ENCODE data around the gene SSBP3.

SSBP3 gene

DNA sequence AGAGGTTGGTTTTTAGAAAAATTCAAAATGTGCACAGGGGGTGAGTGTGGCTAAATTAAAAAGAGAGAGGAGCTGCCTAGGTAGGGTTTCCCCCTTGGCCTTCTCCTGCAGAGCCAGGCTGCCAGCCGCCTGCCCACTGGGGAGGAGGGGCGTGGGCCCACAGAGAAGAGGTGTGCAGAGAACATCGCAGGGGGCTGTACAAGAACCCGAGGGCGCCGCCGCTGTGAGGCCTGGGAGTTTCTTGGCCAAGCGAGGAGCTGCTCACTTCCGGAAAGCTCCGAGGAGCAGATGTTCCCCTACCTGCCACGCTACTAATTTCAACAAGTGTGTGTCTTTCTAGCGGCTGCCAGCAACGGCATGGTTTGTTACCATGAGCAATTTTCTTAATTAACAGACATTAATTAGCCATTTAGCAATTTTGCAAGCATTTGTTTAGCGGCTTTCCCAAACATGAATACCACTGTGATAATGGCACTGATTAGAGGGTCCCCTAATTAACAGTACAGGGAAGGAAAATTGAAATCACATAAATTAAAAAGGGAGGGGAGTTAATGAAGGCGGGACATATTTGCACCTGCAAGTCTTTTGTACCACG lies 146.6 kb downstream of the SSBP3 start:
- Histone ChIP-seq H3K9me3 (ENCODE audit: insufficient read depth, low read length) (no peaks in the 10 kb centered on the region), H3K27ac (ENCODE audit: low read depth, low read length) (no peak overlapping the region), H3K9ac (ENCODE audit: low read length) (no peak overlapping the region), H3K79me2 (ENCODE audit: insufficient read depth, low read length) (no peaks in the 10 kb centered on the region), H3K36me3 (ENCODE audit: low read length) (no peaks in the 10 kb centered on the region), H4K20me1 (ENCODE audit: low read depth, low read length) (no peaks in the 10 kb centered on the region), H3K4me2 (ENCODE audit: low read depth, low read length, poor library complexity, severe bottlenecking) (no peak overlapping the region), H2AFZ (ENCODE audit: low read depth, low read length, severe bottlenecking) (no peak overlapping the region), H3F3A (ENCODE audit: insufficient read depth) (no peaks in the 10 kb centered on the region), H3K4me3 (ENCODE audit: insufficient read depth, low read length, poor library complexity, severe bottlenecking) (no peak overlapping the region), H3K27me3 (ENCODE audit: low read length) (no peaks in the 10 kb centered on the region), H3K9me2 (replicated peaks; ENCODE audit: insufficient read depth, low read length) (no peaks in the 10 kb centered on the region)
- no peak for TF ChIP-seq EZH2phosphoT487 (conservative IDR thresholded peaks at IDR 0.05; ENCODE audit: low read length)
- TF ChIP-seq, protein P1, sequence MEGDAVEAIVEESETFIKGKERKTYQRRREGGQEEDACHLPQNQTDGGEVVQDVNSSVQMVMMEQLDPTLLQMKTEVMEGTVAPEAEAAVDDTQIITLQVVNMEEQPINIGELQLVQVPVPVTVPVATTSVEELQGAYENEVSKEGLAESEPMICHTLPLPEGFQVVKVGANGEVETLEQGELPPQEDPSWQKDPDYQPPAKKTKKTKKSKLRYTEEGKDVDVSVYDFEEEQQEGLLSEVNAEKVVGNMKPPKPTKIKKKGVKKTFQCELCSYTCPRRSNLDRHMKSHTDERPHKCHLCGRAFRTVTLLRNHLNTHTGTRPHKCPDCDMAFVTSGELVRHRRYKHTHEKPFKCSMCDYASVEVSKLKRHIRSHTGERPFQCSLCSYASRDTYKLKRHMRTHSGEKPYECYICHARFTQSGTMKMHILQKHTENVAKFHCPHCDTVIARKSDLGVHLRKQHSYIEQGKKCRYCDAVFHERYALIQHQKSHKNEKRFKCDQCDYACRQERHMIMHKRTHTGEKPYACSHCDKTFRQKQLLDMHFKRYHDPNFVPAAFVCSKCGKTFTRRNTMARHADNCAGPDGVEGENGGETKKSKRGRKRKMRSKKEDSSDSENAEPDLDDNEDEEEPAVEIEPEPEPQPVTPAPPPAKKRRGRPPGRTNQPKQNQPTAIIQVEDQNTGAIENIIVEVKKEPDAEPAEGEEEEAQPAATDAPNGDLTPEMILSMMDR (IDR thresholded peaks at IDR 0.05; ENCODE audit: insufficient read depth, low read length, poor library complexity, severe bottlenecking), result no peak

DNA sequence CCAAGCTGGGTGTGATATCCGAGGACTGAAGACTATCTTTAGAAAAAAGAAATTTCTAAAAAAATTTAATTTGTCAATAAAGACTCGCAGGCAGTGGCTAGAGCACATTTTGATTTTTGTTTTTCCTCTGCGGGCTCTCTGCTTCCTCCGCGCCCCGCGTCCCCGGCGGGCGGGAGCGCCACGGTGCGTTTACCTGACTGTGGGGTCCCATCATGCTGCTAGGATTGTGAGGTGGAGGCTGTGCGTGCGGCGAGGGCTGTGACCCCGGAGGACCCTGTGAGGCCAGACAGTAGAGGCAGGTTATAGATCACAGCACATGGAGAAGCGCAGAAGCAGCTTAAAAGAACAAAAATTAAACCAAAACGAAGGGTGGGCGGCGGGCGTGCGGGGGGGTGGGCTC lies 148.3 kb downstream of the SSBP3 start:
- no peaks in the 10 kb centered on the region for H3K27me3 ChIP-seq (ENCODE audit: low read length)
- TF ChIP-seq EZH2phosphoT487 (conservative IDR thresholded peaks at IDR 0.05; ENCODE audit: low read length), result no peak
- TF ChIP-seq, protein P1 (IDR thresholded peaks at IDR 0.05; ENCODE audit: insufficient read depth, low read length, poor library complexity, severe bottlenecking), result no peak
- no peak overlapping the region for H3K4me3 ChIP-seq (ENCODE audit: insufficient read depth, low read length, poor library complexity, severe bottlenecking)
- no peaks in the 10 kb centered on the region for H3K9me3 ChIP-seq (ENCODE audit: insufficient read depth, low read length)
- H3K4me2 ChIP-seq (ENCODE audit: low read depth, low read length, poor library complexity, severe bottlenecking), result no peak overlapping the region
- no peaks in the 10 kb centered on the region for H4K20me1 ChIP-seq (ENCODE audit: low read depth, low read length)
- H2AFZ ChIP-seq (ENCODE audit: low read depth, low read length, severe bottlenecking), result no peak overlapping the region
- H3K36me3 ChIP-seq (ENCODE audit: low read length), result no peaks in the 10 kb centered on the region
- H3F3A ChIP-seq (ENCODE audit: insufficient read depth), result no peaks in the 10 kb centered on the region
- no peaks in the 10 kb centered on the region for H3K9me2 ChIP-seq (replicated peaks; ENCODE audit: insufficient read depth, low read length)
- no peak overlapping the region for H3K27ac ChIP-seq (ENCODE audit: low read depth, low read length)
- H3K9ac ChIP-seq (ENCODE audit: low read length), result no peak overlapping the region
- no peaks in the 10 kb centered on the region for H3K79me2 ChIP-seq (ENCODE audit: insufficient read depth, low read length)

- H3K27ac ChIP-seq (ENCODE audit: low read depth, low read length), result no peak overlapping the region
These were observed 148.9 kb downstream of the SSBP3 start for GRCh38 chr1:54257346-54257620.

More at GRCh38 chr1:54257346-54257620, 148.9 kb downstream of the SSBP3 start:
- Histone ChIP-seq H3K9ac (ENCODE audit: low read length) (no peak overlapping the region), H3F3A (ENCODE audit: insufficient read depth) (no peaks in the 10 kb centered on the region), H2AFZ (ENCODE audit: low read depth, low read length, severe bottlenecking) (no peak overlapping the region), H4K20me1 (ENCODE audit: low read depth, low read length) (no peaks in the 10 kb centered on the region), H3K9me2 (replicated peaks; ENCODE audit: insufficient read depth, low read length) (no peaks in the 10 kb centered on the region), H3K9me3 (ENCODE audit: insufficient read depth, low read length) (no peaks in the 10 kb centered on the region), H3K27me3 (ENCODE audit: low read length) (no peaks in the 10 kb centered on the region), H3K36me3 (ENCODE audit: low read length) (no peaks in the 10 kb centered on the region), H3K79me2 (ENCODE audit: insufficient read depth, low read length) (no peaks in the 10 kb centered on the region), H3K4me3 (ENCODE audit: insufficient read depth, low read length, poor library complexity, severe bottlenecking) (no peak overlapping the region), H3K4me2 (ENCODE audit: low read depth, low read length, poor library complexity, severe bottlenecking) (no peak overlapping the region)
- TF ChIP-seq EZH2phosphoT487 (conservative IDR thresholded peaks at IDR 0.05; ENCODE audit: low read length), result no peak
- TF ChIP-seq, protein P1 (IDR thresholded peaks at IDR 0.05; ENCODE audit: insufficient read depth, low read length, poor library complexity, severe bottlenecking), result no peak
